MV-4-11 (cell line): ENCODE measurements around the gene PLB1.

Experiments used
- DNase-seq: peaks from one replicate; lab custom pipeline; 2025; lab: John Stamatoyannopoulos, UW

Gene PLB1

DNA sequence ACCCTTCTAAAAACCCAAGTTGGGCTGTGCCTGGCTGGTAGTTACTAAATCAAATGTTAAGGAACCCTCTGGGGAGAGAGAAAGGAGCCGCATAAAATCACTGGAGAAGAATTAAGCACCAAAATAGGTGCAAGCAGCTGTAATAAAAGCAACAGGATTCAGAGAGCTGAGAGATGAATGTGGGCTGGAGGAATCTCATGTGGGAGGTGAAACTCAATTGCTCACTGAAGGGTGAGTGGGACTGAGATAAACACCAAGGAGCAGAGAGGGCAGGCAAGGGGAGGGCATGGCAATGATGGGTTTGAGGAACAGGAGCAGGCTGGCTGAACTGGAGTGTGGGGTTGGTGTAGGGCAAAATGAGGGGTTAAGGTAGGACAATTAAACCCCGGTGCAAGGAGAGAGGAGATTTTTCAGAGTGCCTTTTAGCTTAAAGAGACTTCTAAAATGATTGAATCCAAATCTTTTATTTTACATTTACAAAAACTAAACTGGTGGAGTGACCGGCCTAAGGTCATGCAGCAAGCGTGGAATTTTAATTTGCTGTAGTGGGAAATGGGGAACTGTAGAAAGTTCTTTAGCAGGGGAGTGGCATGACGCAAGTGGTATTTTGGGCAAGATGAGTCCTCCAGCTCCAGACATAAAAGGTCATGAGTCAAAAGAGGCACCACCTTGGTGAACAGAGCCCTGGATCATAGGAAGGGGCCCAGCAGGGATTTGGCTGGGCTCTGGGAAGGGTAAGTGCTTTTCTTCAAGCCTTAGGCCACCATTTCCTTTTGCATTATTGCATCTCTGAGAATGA lies 10.5 kb downstream of the PLB1 start:
- DNase-seq: peak; percentile 34

DNA sequence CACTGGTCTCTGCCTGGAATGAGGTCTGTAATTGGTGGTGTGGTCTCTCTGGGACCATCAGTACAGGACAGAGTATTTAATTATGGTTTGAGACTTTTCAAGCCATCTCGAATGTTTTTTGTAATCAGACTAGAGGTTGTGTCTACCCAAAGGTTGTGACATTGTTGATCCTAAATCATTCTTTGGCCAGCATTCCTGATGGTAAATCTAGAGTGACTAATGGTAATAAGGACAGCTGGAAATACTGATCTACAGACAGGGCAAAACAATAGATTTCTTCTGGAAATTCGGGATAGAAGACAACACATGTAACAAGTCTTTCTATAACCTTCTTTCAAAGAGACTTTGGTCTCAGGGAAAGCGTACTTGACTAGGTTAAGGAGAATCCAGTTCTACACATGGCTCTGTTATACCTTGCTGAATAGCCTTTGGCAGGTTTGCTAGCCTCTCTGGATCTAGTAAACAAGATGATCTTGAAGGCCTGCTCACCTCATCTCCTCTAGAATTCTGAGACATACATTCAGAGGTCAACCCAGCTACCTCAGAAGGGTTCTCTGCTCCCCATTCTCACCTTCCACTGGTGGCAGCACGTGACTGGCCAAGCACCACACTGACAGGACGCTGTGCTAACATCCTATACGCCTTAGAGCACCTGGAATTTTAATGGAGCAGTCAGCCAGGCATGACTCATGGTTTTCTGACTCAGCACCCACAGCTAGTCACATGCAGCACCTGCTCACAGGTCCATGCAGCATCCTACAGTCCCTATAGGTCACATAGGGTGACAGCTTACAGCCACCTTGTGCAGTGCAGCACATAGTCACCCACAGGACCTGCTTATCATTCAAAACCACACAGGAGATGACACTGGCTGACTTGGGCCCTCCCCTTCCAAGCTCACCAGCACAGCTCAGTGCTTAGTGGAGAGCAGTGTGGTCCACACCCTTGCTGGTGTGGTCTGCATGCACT lies 12.2 kb downstream of the PLB1 start:
- no peak for DNase-seq

DNA sequence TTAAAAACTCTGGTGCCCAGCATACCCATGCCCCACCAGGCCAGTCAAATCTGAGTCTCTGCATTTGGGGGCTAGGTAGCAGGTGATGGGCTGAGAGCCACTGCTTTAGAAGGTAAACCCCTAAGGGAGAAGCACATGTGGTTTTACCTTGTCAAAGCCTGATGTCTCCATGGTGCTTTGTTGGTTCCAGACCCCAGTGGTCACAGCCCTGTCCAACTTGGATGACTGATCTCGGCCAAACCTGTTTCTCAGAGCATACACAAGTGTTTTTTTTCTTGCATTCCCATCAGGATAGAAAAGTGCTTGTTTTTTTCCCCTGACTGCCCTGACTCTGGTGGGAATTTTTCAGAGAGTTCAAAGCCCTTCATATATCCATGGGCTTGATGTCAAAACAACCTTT lies 13.5 kb downstream of the PLB1 start:
- no peak for DNase-seq

DNA sequence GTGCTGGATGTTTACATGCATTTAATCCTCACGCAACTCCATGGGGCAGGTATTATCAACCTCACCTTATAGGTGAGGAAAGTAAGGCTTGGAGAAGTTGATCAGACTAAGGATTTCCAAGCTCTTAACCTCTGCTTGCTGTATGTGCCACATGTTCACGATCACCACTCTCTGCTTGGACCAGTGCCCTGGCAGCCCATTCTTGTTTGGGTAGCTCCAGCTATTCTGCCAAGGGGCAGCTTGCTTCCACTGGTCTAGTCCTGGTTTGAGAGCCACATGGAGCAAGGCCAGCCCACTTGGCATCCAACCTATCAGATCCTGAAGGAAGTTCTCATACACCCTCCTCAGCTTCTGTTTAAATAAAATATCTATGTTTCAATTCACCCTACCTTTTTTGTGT lies 14.3 kb downstream of the PLB1 start:
- DNase-seq: no peak

DNA sequence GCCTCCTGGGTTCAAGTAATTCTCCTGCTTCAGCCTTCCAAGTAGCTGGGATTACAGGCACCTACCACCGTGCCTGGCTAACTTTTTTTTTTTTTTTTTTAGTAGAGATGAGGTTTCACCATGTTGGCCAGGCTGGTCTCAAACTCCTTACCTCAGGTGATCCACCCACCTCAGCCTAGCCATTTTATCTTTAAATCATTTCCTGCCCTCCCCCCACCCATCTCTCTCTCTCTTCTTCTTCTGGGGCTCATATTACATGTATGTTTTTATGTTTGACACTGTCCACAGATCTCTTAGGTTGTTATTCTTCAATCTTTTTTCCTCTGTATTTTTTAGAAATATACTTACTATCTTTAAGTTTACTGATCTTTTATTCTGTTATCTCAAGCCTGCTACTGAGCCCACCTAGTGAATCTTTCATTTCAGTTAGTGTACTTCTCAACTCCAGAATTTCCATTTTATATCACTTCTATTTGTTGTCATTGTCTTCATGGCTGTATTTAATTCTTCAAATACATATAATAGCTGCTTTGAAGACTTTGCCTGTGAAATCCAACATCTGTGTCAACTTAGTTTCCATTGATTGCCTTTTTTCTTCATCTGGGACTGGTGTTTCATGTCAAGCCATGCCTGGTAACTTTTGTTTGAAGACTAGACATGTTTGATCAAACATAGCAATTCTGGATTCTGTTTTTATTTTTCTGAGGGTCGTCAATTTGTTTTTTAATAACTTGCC lies 16.2 kb downstream of the PLB1 start:
- DNase-seq: no peak

DNA sequence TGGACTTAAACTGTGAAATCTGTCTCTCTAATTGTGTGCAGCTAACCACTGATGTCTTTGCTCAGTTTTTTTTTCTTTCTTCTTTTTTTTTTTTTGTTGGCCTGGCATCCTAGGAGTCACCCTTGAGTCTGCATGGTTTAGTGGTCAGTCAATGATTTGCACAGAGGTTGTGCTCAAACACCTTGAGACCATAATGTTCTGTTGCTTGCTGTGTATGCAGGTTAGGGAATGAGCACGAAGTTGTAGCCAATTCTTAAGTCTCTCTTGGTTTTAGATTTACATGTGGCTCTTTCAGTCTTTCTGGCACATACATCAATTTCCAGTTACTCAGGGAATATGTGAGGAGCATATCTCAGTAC lies 16.7 kb downstream of the PLB1 start:
- DNase-seq: no peak

DNA sequence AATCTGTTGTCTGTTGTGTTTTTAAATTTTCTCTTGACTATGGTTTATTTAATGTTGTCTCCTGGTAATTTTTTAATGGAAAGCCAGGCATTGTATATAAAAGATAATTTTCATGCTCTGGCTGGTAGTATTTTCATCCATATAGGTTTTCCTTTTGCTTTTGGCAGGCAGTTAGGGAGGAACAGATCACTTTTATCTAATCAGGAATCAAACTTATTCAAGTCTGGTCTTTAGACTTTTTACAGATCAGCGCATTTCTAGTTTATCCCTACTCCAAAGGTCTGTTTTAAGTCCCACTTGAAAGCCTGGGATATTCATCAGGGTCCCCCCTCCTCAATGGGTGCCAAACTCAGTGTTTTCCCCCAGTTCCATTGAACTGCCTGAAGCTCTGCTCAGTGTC lies 17.2 kb downstream of the PLB1 start:
- no peak for DNase-seq

DNA sequence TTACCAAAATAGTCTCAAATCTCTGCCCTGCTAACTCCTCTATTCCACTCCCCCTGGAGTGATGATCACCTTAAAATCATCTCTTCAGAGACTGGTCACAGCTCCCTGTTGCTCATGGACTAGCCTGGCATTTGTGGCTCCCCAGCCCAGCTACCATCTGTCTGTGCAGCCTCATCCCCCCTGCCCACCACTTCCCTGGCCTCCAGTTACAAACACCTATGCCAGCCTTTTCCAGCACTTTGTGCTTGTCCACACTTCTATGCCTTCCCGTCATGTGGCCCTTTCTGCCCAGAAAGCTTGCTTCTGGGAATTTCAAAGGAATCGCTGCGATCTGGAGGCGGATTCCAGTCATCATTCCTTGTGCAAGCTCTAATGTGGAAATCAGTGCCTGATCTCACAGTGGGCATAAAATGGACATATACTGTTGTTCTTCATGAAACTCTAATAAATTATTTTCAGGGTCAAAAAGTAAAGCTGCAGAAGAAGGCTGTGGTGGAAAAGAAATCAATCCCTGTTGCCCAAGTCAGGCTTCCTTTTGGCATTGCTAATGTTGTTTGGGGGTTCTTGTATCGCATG lies 19.4 kb downstream of the PLB1 start:
- no peak for DNase-seq

DNA sequence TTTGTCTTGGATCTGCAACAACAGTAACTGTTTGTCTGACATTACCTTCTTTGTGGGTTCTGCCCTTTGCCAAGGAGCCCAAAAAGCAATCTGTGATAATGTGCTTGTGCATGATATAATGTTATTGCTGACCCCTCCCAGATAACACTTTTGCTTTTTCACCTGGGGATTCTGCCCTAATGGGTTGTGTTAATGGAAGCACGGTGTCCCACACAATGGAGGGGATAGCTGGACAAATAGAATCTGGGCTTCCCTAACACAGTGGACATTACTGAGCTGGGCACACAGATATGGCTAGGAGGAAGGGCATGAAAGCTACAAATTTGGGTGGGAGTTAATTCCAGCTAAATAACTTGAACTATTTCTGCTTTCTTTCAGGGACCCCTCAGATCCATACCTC lies 20.6 kb downstream of the PLB1 start:
- no peak for DNase-seq

DNA sequence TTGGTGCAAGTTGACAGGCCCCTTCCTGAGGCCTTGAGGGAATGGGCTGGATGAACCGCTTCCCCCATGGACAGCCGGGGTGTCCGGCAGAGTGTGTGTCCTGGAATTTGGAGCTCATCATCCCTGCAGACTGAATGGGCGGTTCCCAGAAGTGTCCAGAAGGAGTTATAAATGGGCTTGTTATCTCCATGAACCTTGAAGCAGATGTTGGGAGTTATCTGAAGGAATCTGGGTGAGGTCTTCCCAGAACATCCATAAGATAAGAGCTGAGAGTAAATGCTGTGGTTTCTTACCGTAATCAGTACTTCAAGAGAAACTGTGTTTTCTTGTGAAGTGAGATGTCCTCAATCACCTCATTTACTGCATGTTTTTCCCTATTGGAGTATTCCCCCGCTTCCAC lies 21.1 kb downstream of the PLB1 start:
- DNase-seq: no peak

DNA sequence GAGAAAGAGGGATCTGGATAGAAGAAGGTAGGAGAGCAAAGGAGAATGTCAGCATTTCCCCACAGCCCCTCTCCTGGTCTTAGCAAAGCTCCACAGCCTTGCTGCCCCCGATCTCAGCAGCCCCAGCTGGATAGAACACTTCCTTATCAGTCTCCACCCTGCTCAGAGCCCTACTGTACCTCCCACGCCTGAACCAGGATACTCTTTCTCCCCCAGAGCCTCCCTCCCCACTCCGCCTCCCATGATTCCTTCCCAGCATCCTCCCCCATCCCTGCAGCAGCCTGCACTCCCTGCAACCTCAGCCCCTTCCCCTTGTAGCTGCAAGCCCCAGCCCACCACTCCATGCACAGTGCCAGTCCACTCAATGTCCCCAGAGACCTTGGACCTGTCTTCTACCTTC lies 25.8 kb downstream of the PLB1 start:
- DNase-seq: no peak

DNA sequence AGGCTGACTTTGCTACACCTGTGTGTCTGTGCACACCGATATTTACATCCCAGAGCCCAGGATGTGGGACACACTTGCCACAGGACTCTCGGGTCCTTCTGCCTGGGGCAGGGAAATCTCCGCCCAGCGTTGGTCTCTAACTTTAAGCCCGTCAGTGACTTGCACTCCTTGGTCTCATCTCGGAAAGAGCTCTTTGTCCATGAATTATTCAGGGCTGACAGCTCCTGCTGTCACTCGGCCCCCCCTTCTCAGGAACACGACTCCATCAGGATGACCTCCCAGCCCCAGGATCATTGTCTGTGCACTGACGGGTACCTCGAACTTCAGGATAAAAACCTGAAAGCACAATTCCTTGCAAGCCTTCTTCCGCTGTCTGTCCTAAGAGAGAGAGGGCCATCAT lies 26.6 kb downstream of the PLB1 start:
- no peak for DNase-seq

DNA sequence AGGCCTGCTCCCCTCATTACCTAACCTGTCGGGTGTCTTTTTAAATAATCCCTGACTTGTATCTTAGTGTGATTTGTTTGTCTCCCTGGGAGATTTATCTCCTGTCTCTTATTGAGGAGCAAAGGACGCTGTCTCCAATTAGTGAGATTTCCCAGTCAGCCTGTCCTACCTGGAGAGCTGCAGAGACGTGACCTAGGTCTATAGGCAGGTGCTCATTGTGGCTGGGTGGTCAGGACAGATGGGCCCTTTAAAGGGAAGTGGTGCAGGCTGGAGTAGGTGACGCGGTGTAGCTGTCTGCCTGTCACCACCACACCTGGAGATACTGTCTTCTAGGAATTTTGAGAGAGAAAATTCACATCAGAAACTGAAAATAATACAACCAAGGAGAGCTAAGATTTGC lies 28.0 kb downstream of the PLB1 start:
- no peak for DNase-seq

DNA sequence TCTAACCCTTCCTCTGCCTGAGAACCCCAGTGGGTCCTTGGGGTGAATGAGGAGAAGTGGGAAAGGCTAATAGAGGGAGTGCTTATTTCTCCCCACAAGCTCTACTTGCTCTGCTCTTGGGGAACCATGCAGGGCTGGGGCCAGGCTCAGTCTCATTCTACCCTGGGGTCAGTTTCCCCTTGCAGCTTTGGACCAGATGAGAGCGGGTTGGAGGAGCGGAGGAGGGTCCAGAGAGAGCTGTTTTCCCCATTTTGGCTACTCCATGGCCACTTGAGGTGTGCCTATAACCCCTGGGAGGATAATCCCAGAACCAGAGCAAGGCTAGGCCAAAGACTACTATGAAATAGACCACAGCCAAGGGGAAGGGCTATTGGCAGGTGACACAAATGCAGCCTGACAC lies 29.6 kb downstream of the PLB1 start:
- DNase-seq: no peak

DNA sequence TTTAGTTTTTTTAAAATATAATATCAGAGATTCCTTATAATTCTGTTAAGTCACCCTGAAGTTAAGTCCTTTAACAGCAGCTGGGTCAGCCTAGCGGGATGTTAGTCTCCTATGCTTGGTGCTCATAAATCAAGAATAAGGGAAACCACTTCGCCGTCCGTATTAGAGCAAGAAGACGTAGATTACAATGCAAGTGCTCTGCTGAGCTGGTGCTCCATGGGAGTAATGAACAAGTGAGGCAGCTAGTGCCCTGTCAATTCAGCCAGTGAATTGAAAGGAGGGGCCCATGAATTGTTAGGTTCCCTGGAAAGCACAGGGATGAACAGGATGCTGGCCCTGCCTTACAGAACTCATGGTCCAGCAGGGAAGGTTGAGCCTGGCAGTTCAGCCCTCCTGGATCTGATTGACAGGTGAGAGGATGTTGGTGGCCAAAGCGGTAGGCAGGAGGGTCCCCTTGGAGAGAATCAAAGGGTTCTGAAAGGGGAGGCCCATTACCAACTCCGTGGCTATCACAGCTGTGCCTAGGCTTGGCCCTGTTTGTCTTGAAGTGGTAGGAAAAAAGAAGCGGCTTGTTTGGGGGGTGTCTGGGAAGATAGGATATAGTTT lies 30.8 kb downstream of the PLB1 start:
- DNase-seq: no peak

DNA sequence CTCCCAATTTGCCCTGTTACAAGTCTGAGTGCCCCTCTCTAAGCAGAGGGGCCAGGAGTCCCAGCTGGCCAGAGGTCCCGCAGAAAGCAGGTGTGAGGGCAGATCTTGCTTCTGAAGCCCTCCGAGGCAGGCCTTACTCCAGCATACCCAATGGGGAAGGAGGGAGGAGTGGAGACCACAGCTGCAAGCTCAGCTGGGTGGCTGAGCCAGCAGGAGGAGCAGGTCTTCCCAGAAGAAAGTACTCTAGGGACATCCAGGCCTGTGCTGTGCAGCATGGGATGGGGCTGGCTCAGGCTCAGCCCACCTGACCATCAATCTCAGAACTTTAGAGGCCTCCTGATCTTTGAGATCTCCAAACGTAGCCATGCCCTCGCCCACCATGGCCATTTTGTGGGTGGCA lies 31.3 kb downstream of the PLB1 start:
- no peak for DNase-seq

DNA sequence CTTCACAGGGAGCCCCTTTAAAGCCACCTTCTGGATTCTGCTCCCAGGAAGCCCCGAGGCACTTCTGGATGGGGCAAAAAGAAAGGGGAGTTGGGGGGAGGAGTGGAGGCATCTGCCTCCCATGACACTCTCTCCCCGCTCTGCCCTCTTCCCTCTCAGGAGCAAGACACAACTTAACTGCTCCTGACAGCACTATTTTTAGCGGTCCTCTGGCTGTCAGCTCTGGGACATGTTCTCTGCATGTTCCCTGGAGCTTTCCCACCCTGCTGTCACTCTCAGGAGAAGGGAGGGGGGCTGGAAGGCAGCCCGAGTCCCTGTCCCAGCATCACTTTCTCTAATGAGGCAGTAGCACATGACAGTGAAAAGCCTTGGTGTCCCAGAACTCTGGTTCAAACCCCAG lies 32.3 kb downstream of the PLB1 start:
- DNase-seq: no peak

DNA sequence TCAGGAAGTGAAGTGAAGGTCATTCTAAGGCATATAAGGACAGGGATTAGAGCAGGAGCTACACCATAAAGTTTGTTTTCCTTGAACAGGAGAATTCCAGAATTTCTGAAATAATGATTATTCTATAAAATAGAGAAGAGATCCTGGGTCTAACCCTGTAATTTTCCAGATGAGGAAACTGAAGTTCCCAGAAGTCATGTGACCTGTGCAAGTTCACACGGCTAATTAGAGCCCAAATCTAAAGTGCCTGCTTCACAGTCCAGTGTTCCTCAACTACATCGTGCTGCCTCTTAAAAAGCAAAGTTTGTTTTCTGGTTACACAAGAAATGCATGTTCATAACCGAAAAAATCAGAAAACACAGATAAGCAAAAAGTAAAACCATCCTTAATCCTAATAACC lies 34.9 kb downstream of the PLB1 start:
- DNase-seq: no peak

DNA sequence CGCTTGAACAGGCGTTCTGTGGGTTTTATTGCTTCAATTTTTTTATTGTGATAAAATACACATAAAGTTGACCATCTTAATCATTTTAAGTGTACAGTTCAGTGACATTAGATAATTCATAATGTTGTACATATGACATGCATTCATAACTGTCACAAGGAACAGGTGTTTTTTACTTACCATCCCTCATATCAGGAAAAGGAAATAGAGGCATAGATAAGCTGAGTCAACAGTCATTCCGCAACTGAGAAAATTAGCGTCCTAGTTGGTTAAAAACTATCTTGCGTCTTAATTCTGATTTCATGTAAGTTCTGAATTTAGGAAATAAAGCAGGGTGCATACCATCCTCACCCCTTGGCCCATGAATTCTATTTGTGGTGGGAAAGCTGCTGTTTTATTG lies 36.5 kb downstream of the PLB1 start:
- no peak for DNase-seq

DNA sequence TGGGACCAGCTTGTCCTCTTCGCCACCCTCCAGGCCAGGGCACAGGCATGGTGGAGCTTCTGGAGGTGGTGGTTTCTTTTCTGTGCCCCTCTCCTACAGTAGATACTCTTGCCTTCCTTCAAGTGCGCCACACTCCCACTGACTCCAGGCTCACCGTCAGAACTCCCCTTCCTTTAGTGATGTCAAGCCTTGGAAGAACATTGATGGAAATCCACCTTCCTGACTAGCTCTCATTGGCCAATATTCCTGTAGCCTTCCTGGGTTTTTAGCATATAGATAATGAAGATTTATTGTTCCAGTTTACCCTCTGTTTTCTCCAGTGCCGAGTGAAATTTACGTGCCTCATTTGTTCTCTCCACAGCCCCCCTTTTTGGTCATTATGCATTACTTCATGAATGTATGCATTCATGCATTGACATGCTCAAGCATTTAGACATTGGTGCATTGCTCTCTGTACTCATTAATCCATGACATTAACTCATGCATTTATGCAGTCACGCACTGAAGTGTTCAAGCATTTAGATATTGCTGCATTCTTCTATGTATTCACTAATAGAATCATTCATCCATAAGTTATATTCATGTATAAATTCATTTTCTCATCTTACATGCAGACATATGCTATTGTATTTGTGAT lies 37.3 kb downstream of the PLB1 start:
- no peak for DNase-seq

DNA sequence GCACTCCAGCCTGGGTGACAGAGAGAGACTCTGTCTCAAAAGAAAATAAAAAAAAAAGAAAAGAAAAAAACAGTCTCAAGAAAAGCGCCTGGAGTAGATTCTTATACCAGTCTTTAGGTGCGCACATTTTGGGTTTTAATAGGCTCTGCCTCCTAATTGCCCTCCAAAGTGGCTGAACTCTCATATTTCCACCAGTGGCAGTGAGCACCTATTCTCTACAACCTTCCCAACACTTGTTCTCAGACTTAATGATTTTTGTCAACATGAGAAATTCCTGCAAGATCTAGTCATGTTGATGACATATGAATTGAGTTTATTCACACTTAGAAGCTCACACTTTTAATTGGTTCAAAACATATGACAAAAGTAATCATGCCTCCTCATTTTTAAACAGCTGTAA lies 39.0 kb downstream of the PLB1 start:
- no peak for DNase-seq
